ENCODE results near the gene TXNDC16. TPM values are rescaled to one million over a fixed set of nuclear protein-coding genes. Genes with fewer than 3 reads are reported as not detected.

Gene TXNDC16
- total RNA-seq, 1 donor from 2014 or later: 11.5 TPM

GRCh38 chr14:52522033-52522432 lies 30.3 kb downstream of the TXNDC16 start:
- Mint-ChIP-seq H3K9me3 (no peaks in the 10 kb centered on the region), H3K4me1 (peaks cover 3% of the 10 kb centered on the region), H3K4me3 (no peak overlapping the region), H3K36me3 (ENCODE audit: low read depth) (no peaks in the 10 kb centered on the region), H3K27me3 (ENCODE audit: low read depth) (no peaks in the 10 kb centered on the region), H3K27ac (ENCODE audit: unreplicated experiment) (no peak overlapping the region)
- no peak for DNase-seq (ENCODE audit: low read depth, low spot score)
- TF ChIP-seq CTCF (conservative IDR thresholded peaks at IDR 0.05): no peak

GRCh38 chr14:52514046-52514811 lies 38.1 kb downstream of the TXNDC16 start:
- DNase-seq (ENCODE audit: low read depth, low spot score): no peak
- Mint-ChIP-seq H3K4me3 (no peak overlapping the region), H3K9me3 (no peaks in the 10 kb centered on the region), H3K27me3 (ENCODE audit: low read depth) (no peaks in the 10 kb centered on the region), H3K36me3 (ENCODE audit: low read depth) (peaks cover under 1% of the 10 kb centered on the region), H3K4me1 (no peaks in the 10 kb centered on the region), H3K27ac (ENCODE audit: unreplicated experiment) (no peak overlapping the region)
- TF ChIP-seq CTCF (conservative IDR thresholded peaks at IDR 0.05): no peak

- DNase-seq (ENCODE audit: low read depth, low spot score): no peak
- no peaks in the 10 kb centered on the region for H3K9me3 Mint-ChIP-seq
- H3K27ac Mint-ChIP-seq (ENCODE audit: unreplicated experiment): no peak overlapping the region
- no peak overlapping the region for H3K4me3 Mint-ChIP-seq
- H3K27me3 Mint-ChIP-seq (ENCODE audit: low read depth): no peaks in the 10 kb centered on the region
- TF ChIP-seq CTCF (conservative IDR thresholded peaks at IDR 0.05): no peak
- H3K36me3 Mint-ChIP-seq (ENCODE audit: low read depth): peaks cover 8% of the 10 kb centered on the region
- no peaks in the 10 kb centered on the region for H3K4me1 Mint-ChIP-seq
Observed at GRCh38 chr14:52513249-52513648, 39.1 kb downstream of the TXNDC16 start.

- no peak for TF ChIP-seq CTCF (conservative IDR thresholded peaks at IDR 0.05)
- H3K9me3 Mint-ChIP-seq: peaks cover 3% of the 10 kb centered on the region
- H3K36me3 Mint-ChIP-seq (ENCODE audit: low read depth): peaks cover 24% of the 10 kb centered on the region
- no peak for DNase-seq (ENCODE audit: low read depth, low spot score)
- H3K4me3 Mint-ChIP-seq: no peak overlapping the region
- no peak overlapping the region for H3K27ac Mint-ChIP-seq (ENCODE audit: unreplicated experiment)
- H3K27me3 Mint-ChIP-seq (ENCODE audit: low read depth): no peaks in the 10 kb centered on the region
- H3K4me1 Mint-ChIP-seq: no peaks in the 10 kb centered on the region
Observed at GRCh38 chr14:52494444-52494843, 57.9 kb downstream of the TXNDC16 start.

GRCh38 chr14:52485350-52485960 lies 66.8 kb downstream of the TXNDC16 start:
- no peak for DNase-seq (ENCODE audit: low read depth, low spot score)
- Mint-ChIP-seq H3K4me3 (no peak overlapping the region), H3K9me3 (peaks cover 2% of the 10 kb centered on the region), H3K36me3 (ENCODE audit: low read depth) (no peaks in the 10 kb centered on the region), H3K27ac (ENCODE audit: unreplicated experiment) (no peak overlapping the region), H3K4me1 (no peaks in the 10 kb centered on the region), H3K27me3 (ENCODE audit: low read depth) (no peaks in the 10 kb centered on the region)
- TF ChIP-seq CTCF (conservative IDR thresholded peaks at IDR 0.05): no peak
